ENCODE data around the gene GNB3.
A peak's percentile ranks its signal among the peaks of the same experiment; 100 is the strongest.

Gene GNB3

DNA sequence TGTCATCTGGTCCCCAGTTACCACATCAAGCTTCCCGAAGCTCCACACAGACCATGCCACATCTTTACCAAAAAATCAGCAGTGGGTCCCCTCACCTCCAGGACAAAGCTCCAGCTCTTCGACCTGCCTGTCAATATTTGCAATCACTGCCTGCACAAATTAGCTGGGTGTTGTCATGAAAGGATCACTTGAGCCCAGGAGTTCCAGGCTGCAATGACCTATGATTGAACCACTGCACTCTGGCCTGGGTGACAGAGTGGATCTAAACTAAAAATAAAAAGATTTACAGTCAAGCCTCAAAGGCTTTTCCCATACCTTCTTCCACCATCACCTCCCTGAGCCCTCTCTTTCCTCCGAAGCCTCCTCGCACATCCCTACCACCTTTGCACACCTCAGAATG lies 44.1 kb upstream of the GNB3 start:
- ATAC-seq (ENCODE audit: low read depth) (no peak), DNase-seq (ENCODE audit: low spot score) (no peak)
- no peak overlapping the region for H3K27ac ChIP-seq (ENCODE audit: poor library complexity, severe bottlenecking)
- TF ChIP-seq, protein P1, sequence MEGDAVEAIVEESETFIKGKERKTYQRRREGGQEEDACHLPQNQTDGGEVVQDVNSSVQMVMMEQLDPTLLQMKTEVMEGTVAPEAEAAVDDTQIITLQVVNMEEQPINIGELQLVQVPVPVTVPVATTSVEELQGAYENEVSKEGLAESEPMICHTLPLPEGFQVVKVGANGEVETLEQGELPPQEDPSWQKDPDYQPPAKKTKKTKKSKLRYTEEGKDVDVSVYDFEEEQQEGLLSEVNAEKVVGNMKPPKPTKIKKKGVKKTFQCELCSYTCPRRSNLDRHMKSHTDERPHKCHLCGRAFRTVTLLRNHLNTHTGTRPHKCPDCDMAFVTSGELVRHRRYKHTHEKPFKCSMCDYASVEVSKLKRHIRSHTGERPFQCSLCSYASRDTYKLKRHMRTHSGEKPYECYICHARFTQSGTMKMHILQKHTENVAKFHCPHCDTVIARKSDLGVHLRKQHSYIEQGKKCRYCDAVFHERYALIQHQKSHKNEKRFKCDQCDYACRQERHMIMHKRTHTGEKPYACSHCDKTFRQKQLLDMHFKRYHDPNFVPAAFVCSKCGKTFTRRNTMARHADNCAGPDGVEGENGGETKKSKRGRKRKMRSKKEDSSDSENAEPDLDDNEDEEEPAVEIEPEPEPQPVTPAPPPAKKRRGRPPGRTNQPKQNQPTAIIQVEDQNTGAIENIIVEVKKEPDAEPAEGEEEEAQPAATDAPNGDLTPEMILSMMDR (IDR thresholded peaks at IDR 0.05; ENCODE audit: poor library complexity, severe bottlenecking) = no peak
- H3K4me1 ChIP-seq (ENCODE audit: insufficient read depth, poor library complexity, severe bottlenecking) = no peaks in the 10 kb centered on the region
- no peaks in the 10 kb centered on the region for H3K9me3 ChIP-seq (ENCODE audit: severe bottlenecking)
- H3K27me3 ChIP-seq (ENCODE audit: insufficient read depth, poor library complexity, severe bottlenecking) = no peaks in the 10 kb centered on the region
- H3K4me3 ChIP-seq (ENCODE audit: severe bottlenecking) = no peak overlapping the region
- H3K36me3 ChIP-seq (ENCODE audit: low read depth) = no peaks in the 10 kb centered on the region

DNA sequence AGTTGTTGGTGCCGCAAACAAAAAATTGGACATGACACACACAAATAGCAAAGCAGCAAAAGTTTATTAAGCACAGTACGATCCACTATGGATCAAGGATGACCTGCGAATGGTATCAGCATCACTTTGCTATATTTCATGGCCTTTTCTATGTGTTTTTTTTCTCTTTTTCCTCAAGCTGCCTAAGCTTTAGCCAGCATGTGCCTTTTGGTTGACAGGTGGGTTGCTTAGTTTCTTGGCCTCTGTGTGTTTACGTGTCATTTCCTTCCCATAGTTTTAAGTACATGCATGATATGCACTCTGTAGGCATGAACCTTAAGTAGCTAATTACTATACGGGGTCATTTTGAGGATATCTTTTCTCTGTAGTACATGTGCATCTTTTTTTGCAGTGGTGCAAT lies 41.6 kb upstream of the GNB3 start:
- Histone ChIP-seq H3K36me3 (ENCODE audit: low read depth) (no peaks in the 10 kb centered on the region), H3K4me1 (ENCODE audit: insufficient read depth, poor library complexity, severe bottlenecking) (no peaks in the 10 kb centered on the region), H3K27ac (ENCODE audit: poor library complexity, severe bottlenecking) (no peak overlapping the region), H3K9me3 (ENCODE audit: severe bottlenecking) (no peaks in the 10 kb centered on the region), H3K27me3 (ENCODE audit: insufficient read depth, poor library complexity, severe bottlenecking) (no peaks in the 10 kb centered on the region), H3K4me3 (ENCODE audit: severe bottlenecking) (no peak overlapping the region)
- ATAC-seq (ENCODE audit: low read depth) = no peak
- no peak for DNase-seq (ENCODE audit: low spot score)
- TF ChIP-seq, protein P1 (IDR thresholded peaks at IDR 0.05; ENCODE audit: poor library complexity, severe bottlenecking) = no peak

DNA sequence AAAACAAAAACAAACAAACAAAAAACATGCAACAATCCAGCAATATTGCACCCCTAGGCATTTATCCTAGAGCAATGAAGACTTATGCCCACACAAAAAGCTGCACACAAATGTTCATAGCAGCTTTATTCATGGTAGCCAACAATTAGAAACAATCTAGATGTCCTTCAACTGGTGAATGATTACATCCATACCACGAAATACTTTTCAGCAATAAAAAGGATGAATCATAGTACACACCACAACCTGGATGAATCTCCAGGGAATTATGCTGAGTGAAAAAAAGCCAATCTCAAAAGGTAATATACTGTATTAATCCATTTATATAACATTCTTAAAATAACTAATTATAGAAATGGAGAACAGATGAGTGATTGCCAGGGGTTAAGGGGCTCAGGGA lies 33.6 kb upstream of the GNB3 start:
- TF ChIP-seq, protein P1 (IDR thresholded peaks at IDR 0.05; ENCODE audit: poor library complexity, severe bottlenecking) = no peak
- Histone ChIP-seq H3K4me3 (ENCODE audit: severe bottlenecking) (no peak overlapping the region), H3K9me3 (ENCODE audit: severe bottlenecking) (no peaks in the 10 kb centered on the region), H3K36me3 (ENCODE audit: low read depth) (no peaks in the 10 kb centered on the region), H3K4me1 (ENCODE audit: insufficient read depth, poor library complexity, severe bottlenecking) (no peaks in the 10 kb centered on the region), H3K27me3 (ENCODE audit: insufficient read depth, poor library complexity, severe bottlenecking) (no peaks in the 10 kb centered on the region), H3K27ac (ENCODE audit: poor library complexity, severe bottlenecking) (no peak overlapping the region)
- peak; percentile 51; the same call in 1 of the 3 replicates for ATAC-seq (ENCODE audit: low read depth)
- no peak for DNase-seq (ENCODE audit: low spot score)

DNA sequence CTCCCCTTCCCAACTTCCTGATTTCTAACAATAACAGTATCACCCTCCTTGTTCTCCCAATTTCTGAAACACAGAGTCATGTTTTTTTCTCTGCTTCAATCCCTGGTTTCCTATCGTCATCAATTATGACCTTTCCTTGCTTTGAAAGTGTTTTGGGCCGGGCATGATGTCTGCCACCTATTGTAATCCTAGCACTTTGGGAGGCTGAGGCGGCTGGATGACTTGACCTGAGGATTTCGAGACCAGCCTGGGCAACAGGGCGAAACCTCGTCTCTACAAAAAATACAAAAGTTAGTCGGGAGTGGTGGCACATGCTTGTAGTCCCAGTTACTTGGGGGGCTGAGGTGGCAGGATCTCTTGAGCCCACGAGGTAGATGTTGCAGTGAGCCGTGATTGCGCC lies 31.7 kb upstream of the GNB3 start:
- Histone ChIP-seq H3K27me3 (ENCODE audit: insufficient read depth, poor library complexity, severe bottlenecking) (no peaks in the 10 kb centered on the region), H3K4me3 (ENCODE audit: severe bottlenecking) (no peak overlapping the region), H3K36me3 (ENCODE audit: low read depth) (no peaks in the 10 kb centered on the region), H3K4me1 (ENCODE audit: insufficient read depth, poor library complexity, severe bottlenecking) (no peaks in the 10 kb centered on the region), H3K9me3 (ENCODE audit: severe bottlenecking) (no peaks in the 10 kb centered on the region), H3K27ac (ENCODE audit: poor library complexity, severe bottlenecking) (no peak overlapping the region)
- TF ChIP-seq, protein P1 (IDR thresholded peaks at IDR 0.05; ENCODE audit: poor library complexity, severe bottlenecking) = no peak
- ATAC-seq (ENCODE audit: low read depth) (no peak), DNase-seq (ENCODE audit: low spot score) (no peak)

DNA sequence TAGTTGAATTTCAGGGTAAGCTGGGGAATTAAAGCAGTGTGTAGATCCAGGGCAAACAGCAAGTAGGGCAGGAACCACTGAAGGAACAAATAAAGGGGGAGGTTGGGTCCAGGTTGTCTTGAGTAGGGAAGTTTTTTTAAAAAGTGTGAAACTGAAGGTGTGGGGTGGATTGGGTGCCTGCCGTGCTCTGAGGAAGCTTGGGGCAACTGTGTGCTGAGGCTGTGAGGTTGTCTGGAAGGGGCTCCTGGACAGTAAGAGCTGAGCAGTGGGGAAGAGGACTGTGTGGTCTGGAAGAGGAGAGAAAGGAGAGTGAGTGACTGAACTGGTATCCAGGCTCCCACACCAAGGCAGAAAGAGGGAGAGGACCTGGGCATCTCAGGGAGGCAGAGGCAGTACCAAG lies 30.0 kb upstream of the GNB3 start:
- H3K27me3 ChIP-seq (ENCODE audit: insufficient read depth, poor library complexity, severe bottlenecking) = no peaks in the 10 kb centered on the region
- no peaks in the 10 kb centered on the region for H3K4me1 ChIP-seq (ENCODE audit: insufficient read depth, poor library complexity, severe bottlenecking)
- no peaks in the 10 kb centered on the region for H3K36me3 ChIP-seq (ENCODE audit: low read depth)
- H3K9me3 ChIP-seq (ENCODE audit: severe bottlenecking) = no peaks in the 10 kb centered on the region
- TF ChIP-seq, protein P1 (IDR thresholded peaks at IDR 0.05; ENCODE audit: poor library complexity, severe bottlenecking) = no peak
- DNase-seq (ENCODE audit: low spot score) (no peak), ATAC-seq (ENCODE audit: low read depth) (0 out of 3 replicates have a peak, but pooled peaks have one; percentile 29)
- H3K27ac ChIP-seq (ENCODE audit: poor library complexity, severe bottlenecking) = no peak overlapping the region
- no peak overlapping the region for H3K4me3 ChIP-seq (ENCODE audit: severe bottlenecking)
